Midbrain (tissue), 1 donor: ENCODE results near the gene PNLDC1.

ENCODE experiments used
- DNase-seq: peaks from one replicate; lab custom pipeline; 2025; lab: John Stamatoyannopoulos, UW

Gene PNLDC1

GRCh38 chr6:159800141-159800865 lies at the start of gene PNLDC1:
Gene PNLDC1 (plus strand): TSS chr6:159800276. CDS start chr6:159800308, 32 bp downstream.
- DNase-seq: no peak

GRCh38 chr6:159751448-159751847 lies 48.6 kb upstream of the PNLDC1 start:
- DNase-seq: no peak

- DNase-seq: no peak
Measured at GRCh38 chr6:159753081-159753872, 46.8 kb upstream of the PNLDC1 start.

- no peak for DNase-seq
Measured at GRCh38 chr6:159754401-159754800, 45.7 kb upstream of the PNLDC1 start.

GRCh38 chr6:159754959-159755914 lies 44.8 kb upstream of the PNLDC1 start:
- peak; percentile 22 for DNase-seq

GRCh38 chr6:159756508-159756907 lies 43.6 kb upstream of the PNLDC1 start:
- no peak for DNase-seq

- no peak for DNase-seq
Measured at GRCh38 chr6:159758031-159759001, 41.8 kb upstream of the PNLDC1 start.

- no peak for DNase-seq
Measured at GRCh38 chr6:159759645-159760044, 40.4 kb upstream of the PNLDC1 start.

- DNase-seq: no peak
Measured at GRCh38 chr6:159760602-159761057, 39.4 kb upstream of the PNLDC1 start.

GRCh38 chr6:159761129-159761872 lies 38.8 kb upstream of the PNLDC1 start:
- DNase-seq: no peak

- DNase-seq: peak; percentile 99
Measured at GRCh38 chr6:159761873-159762680, 38.0 kb upstream of the PNLDC1 start, which contains the start of gene ACAT2. Gene ACAT2 (plus strand): TSS chr6:159762045. CDS start chr6:159762088, 43 bp downstream.

- no peak for DNase-seq
Measured at GRCh38 chr6:159762681-159763293, 37.3 kb upstream of the PNLDC1 start.

- no peak for DNase-seq
Measured at GRCh38 chr6:159766906-159767305, 33.2 kb upstream of the PNLDC1 start.

- DNase-seq: no peak
Measured at GRCh38 chr6:159769470-159769869, 30.6 kb upstream of the PNLDC1 start.

- DNase-seq: no peak
Measured at GRCh38 chr6:159772196-159772595, 27.9 kb upstream of the PNLDC1 start.

GRCh38 chr6:159777240-159777904 lies 22.7 kb upstream of the PNLDC1 start:
- DNase-seq: no peak

GRCh38 chr6:159778131-159778530 lies 21.9 kb upstream of the PNLDC1 start:
- DNase-seq: no peak

- DNase-seq: no peak
Measured at GRCh38 chr6:159778542-159779103, 21.5 kb upstream of the PNLDC1 start.
